Measurements from ENCODE around the gene ATOSA.

DNA sequence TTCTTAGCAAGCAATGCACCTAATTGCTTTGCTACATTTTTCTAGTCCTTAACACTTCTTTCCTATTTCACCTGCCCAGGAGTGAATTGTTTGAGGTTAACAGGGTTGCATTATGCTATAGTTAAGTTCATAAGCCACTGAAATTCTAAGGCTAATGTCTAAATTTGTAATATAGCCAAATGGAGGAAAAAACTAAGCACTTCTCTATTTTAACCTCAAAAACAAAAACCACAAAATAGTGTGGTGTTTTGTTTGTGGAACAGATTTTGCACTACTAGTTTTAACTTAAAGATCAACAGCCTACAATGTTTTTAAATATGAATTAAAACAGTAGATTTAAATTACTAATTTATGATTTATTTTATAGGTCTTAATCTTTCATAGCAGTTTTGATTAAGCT lies 5.5 kb downstream of the ATOSA start:
- TF ChIP-seq POLR2A (IDR thresholded peaks at IDR 0.05) (no peak), CTCF (IDR thresholded peaks at IDR 0.05) (no peak)

Measured in heart left ventricle (tissue), 13 donors.